Panc1 (cell line): ENCODE data around the gene PIWIL1. TPM values are rescaled to one million over a fixed set of nuclear protein-coding genes. Genes with fewer than 3 reads are reported as not detected.

Experiments
- ATAC-seq: fragments of 200-7000 bp; cut with Tn5 transposase; 2 replicates; pipeline ENCODE4 v1.9.1; 2020; ENCODE audit warnings: mild to moderate bottlenecking, moderate library complexity
- BruUV-seq: library from RNA; stranded (reverse); fragments of 400-500 nt; replicated peaks from 2 replicates; lab custom pipeline; 2021; lab: Mats Ljungman, UMichigan
- CTCF ChIA-PET: fragments of 300-600 bp; sonication (Branson Sonifier 250); formaldehyde crosslinking; loops from one replicate; lab custom pipeline; 2022; ENCODE audit warnings: antibody characterized with exemption; lab: Charles Lee
- POLR2A ChIA-PET: fragments of 300-600 bp; sonication (Branson Sonifier 250); formaldehyde crosslinking; loops from one replicate; lab custom pipeline; 2022; ENCODE audit warnings: antibody characterized with exemption; lab: Charles Lee
- DNase-seq: peaks from one replicate; pipeline ENCODE4 v3.0.0-alpha.2; 2010; ENCODE audit warnings: low read depth, low spot score
- H3K27ac ChIP-seq: 2 replicates; pipeline ENCODE4 v1.5.1; 2011; ENCODE audit warnings: mild to moderate bottlenecking, low read length, inconsistent platforms
- H3K27me3 ChIP-seq: fragments of 200-500 bp; sonication (Bioruptor generic); 2 replicates; pipeline ENCODE4 v1.6.0; 2014; ENCODE audit warnings: low read length, inconsistent platforms; ENCODE audit not compliant: control insufficient read depth, insufficient read depth
- H3K36me3 ChIP-seq: fragments of 200-500 bp; sonication (Bioruptor generic); 2 replicates; pipeline ENCODE4 v1.5.1; 2014; ENCODE audit warnings: inconsistent platforms, mild to moderate bottlenecking, low read length, moderate library complexity; ENCODE audit not compliant: control insufficient read depth, insufficient read depth
- H3K4me1 ChIP-seq: 2 replicates; pipeline ENCODE4 v1.5.1; 2011; ENCODE audit warnings: inconsistent platforms, mild to moderate bottlenecking, low read length, moderate library complexity; ENCODE audit not compliant: control insufficient read depth, insufficient read depth
- H3K4me3 ChIP-seq, 2 experiments: 2 replicates each; pipeline ENCODE4 v1.5.1; 2011 to 2012; ENCODE audit warnings: low read depth in 2 of 2, low read length in 2 of 2, mild to moderate bottlenecking in 2 of 2, inconsistent platforms in 1 of 2, moderate library complexity in 1 of 2
- H3K9me3 ChIP-seq: fragments of 200-500 bp; sonication (Bioruptor generic); 2 replicates; pipeline ENCODE4 v1.5.1; 2014; ENCODE audit warnings: low read depth, mild to moderate bottlenecking, inconsistent platforms, low read length, moderate library complexity; ENCODE audit not compliant: control insufficient read depth, insufficient read depth
- CTCF ChIP-seq: fragments of 450-650 bp; IDR thresholded peaks from 2 replicates; pipeline ENCODE4 v1.5.1; 2017; ENCODE audit warnings: mild to moderate bottlenecking
- POLR2AphosphoS5 ChIP-seq: IDR thresholded peaks from 2 replicates; pipeline ENCODE4 v1.6.1; 2012; ENCODE audit warnings: mild to moderate bottlenecking, low read depth, low read length, moderate library complexity
- REST ChIP-seq, 2 experiments: IDR thresholded peaks; 2 replicates each; pipeline ENCODE4 v1.6.1; 2011 to 2012; ENCODE audit warnings: low read depth in 2 of 2, control low read depth in 1 of 2, low read length in 1 of 2, mild to moderate bottlenecking in 1 of 2, moderate library complexity in 1 of 2; ENCODE audit not compliant: insufficient read depth in 1 of 2
- SIN3A ChIP-seq: IDR thresholded peaks from 2 replicates; pipeline ENCODE4 v1.6.1; 2012; ENCODE audit warnings: low read depth, mild to moderate bottlenecking, low read length, moderate library complexity, borderline replicate concordance; ENCODE audit not compliant: insufficient read depth
- TCF7L2 ChIP-seq: IDR thresholded peaks from 2 replicates; pipeline ENCODE4 v1.6.1; 2011; ENCODE audit warnings: mild to moderate bottlenecking, low read depth, low read length, inconsistent platforms
- in situ Hi-C: cut with HindIII; loops from 2 replicates; pipeline ENCODE4 v1.10.0; 2016; ENCODE audit warnings: low sequenced_read_pairs, low pct_unique_long_range_greater_than_20kb
- intact Hi-C: fragments of 100-400 bp; cut with micrococcal nuclease; formaldehyde crosslinking; loops from one replicate; pipeline ENCODE4 v1.10.0; 2022; ENCODE audit not compliant: unreplicated experiment
- total RNA-seq: library from RNA; stranded (reverse); gene quantifications from one replicate; pipeline ENCODE4 v1.2.1, GENCODE V29; 2021; ENCODE audit not compliant: unreplicated experiment

The PIWIL1 gene
- total RNA-seq, 1 experiment from 2014 or later, result not detected

GRCh38 chr12:130419116-130419515 lies 81.4 kb downstream of the PIWIL1 start:
- BruUV-seq, result no TSS peak
- no peak for TF ChIP-seq CTCF
- TF ChIP-seq SIN3A, result no peak
- TF ChIP-seq TCF7L2, result no peak
- TF ChIP-seq POLR2AphosphoS5, result no peak
- no peak for TF ChIP-seq REST (IDR thresholded peaks at IDR 0.05; ENCODE audit: insufficient read depth in 1 of 2, low read depth in 2 of 2, low read length in 1 of 2)
- Histone ChIP-seq H3K4me3 (no peak overlapping the region), H3K36me3 (no peaks in the 10 kb centered on the region), H3K27me3 (peaks cover 12% of the 10 kb centered on the region), H3K4me1 (no peaks in the 10 kb centered on the region), H3K27ac (no peak overlapping the region), H3K9me3 (no peaks in the 10 kb centered on the region)
- DNase-seq, result no peak
- POLR2A ChIA-PET, result no interaction called here
- in situ Hi-C loops, result no loop called here
- intact Hi-C loops, result no loop called here
- no peak for ATAC-seq
- CTCF ChIA-PET, result no interaction called here

- Histone ChIP-seq H3K4me1 (no peaks in the 10 kb centered on the region), H3K27me3 (peaks cover 12% of the 10 kb centered on the region), H3K36me3 (no peaks in the 10 kb centered on the region), H3K4me3 (no peak overlapping the region), H3K27ac (no peak overlapping the region), H3K9me3 (no peaks in the 10 kb centered on the region)
- ATAC-seq (no peak), DNase-seq (no peak)
- CTCF ChIA-PET, result no interaction called here
- no peak for TF ChIP-seq POLR2AphosphoS5
- TF ChIP-seq SIN3A, result no peak
- in situ Hi-C loops (no loop called here), intact Hi-C loops (no loop called here)
- no TSS peak for BruUV-seq
- POLR2A ChIA-PET, result no interaction called here
These were observed 82.4 kb downstream of the PIWIL1 start for GRCh38 chr12:130420071-130420470.

- Histone ChIP-seq H3K36me3 (no peaks in the 10 kb centered on the region), H3K27me3 (peaks cover 9% of the 10 kb centered on the region), H3K27ac (no peak overlapping the region), H3K4me1 (no peaks in the 10 kb centered on the region), H3K9me3 (no peaks in the 10 kb centered on the region), H3K4me3 (no peak overlapping the region)
- in situ Hi-C loops (no loop called here), intact Hi-C loops (no loop called here)
- ChIA-PET POLR2A (no interaction called here), CTCF (no interaction called here)
- TF ChIP-seq POLR2AphosphoS5, result no peak
- no peak for TF ChIP-seq SIN3A
- TF ChIP-seq TCF7L2, result no peak
- no peak for TF ChIP-seq CTCF
- no peak for TF ChIP-seq REST (IDR thresholded peaks at IDR 0.05; ENCODE audit: insufficient read depth in 1 of 2, low read depth in 2 of 2, low read length in 1 of 2)
- no peak for ATAC-seq
- no peak for DNase-seq
- BruUV-seq, result no TSS peak
These were observed 84.2 kb downstream of the PIWIL1 start for GRCh38 chr12:130421896-130422295.
